Transverse colon (tissue), 3 donors: Measurements from ENCODE around the gene UBE2F.

Experiments used
- CTCF ChIP-seq, 5 experiments: fragments of 200-600 bp in 3 of 5; fragments of 450-650 bp in 2 of 5; sonication (generic) in 3 of 5; IDR thresholded peaks; 1 replicate in 2 of 5; 2 replicates in 3 of 5; pipeline ENCODE4 v1.5.1; 2016 to 2017; ENCODE audit warnings: antibody characterized with exemption in 5 of 5, inconsistent platforms in 3 of 5, mild to moderate bottlenecking in 2 of 5, moderate library complexity in 1 of 5
- EP300 ChIP-seq: sonication (generic); formaldehyde crosslinking; IDR thresholded peaks from one replicate; pipeline ENCODE4 v1.6.1; 2017; ENCODE audit warnings: antibody characterized with exemption, low read depth
- POLR2A ChIP-seq: fragments of 450-650 bp; IDR thresholded peaks from one replicate; pipeline ENCODE4 v1.6.1; 2016; ENCODE audit warnings: antibody characterized with exemption, mild to moderate bottlenecking, moderate library complexity

- TF ChIP-seq CTCF (IDR thresholded peaks at IDR 0.05) (no peak), EP300 (no peak), POLR2A (no peak)
Observed at GRCh38 chr2:237944302-237944701, 22.5 kb upstream of the UBE2F start.
